Activated T-helper 2 cell treated with anti-CD3 and anti-CD28 coated beads, Interferon-gamma antibody, Interleukin-2, Interleukin-4, amounts not matched to agents 10 μg/mL and 5 μg/mL and 100 μg/mL, durations not matched to agents 14 hours and 24 hours and 36 hours (primary cell): ENCODE data around the gene FNDC7. TPM values are rescaled to one million over a fixed set of nuclear protein-coding genes. Genes with fewer than 3 reads are reported as not detected.
"Not testable (repeated sequence)": the region's sequence is repeated elsewhere in the genome, so short reads cannot be mapped to it uniquely, and the experiment has no call there.

Source experiments
- DNase-seq: peaks from one replicate; pipeline ENCODE4 v3.0.0; 2021; ENCODE audit warnings: low spot score
- H3K27ac Mint-ChIP-seq: one replicate; pipeline ENCODE4 v1.8.0; 2021; ENCODE audit warnings: mixed read lengths
- H3K27me3 Mint-ChIP-seq: one replicate; pipeline ENCODE4 v1.8.0; 2021; ENCODE audit warnings: low read depth, mixed read lengths
- H3K36me3 Mint-ChIP-seq: one replicate; pipeline ENCODE4 v1.8.0; 2021; ENCODE audit warnings: low read depth, mixed read lengths
- H3K4me1 Mint-ChIP-seq: one replicate; pipeline ENCODE4 v1.8.0; 2021; ENCODE audit warnings: low read depth, mixed read lengths
- H3K4me3 Mint-ChIP-seq: one replicate; pipeline ENCODE4 v1.8.0; 2021; ENCODE audit warnings: low read depth, mild to moderate bottlenecking, moderate library complexity, mixed read lengths
- H3K9me3 Mint-ChIP-seq: one replicate; pipeline ENCODE4 v1.8.0; 2021; ENCODE audit warnings: mixed read lengths
- intact Hi-C: fragments of 100-400 bp; cut with micrococcal nuclease; formaldehyde crosslinking; loops from one replicate; pipeline ENCODE4 v1.15.1; 2023
- total RNA-seq: library from RNA; stranded (reverse); gene quantifications from 2 replicates; pipeline ENCODE4 v1.2.3, GENCODE V29; 2022

The FNDC7 gene
- total RNA-seq, 1 donor from 2014 or later = not detected

DNA sequence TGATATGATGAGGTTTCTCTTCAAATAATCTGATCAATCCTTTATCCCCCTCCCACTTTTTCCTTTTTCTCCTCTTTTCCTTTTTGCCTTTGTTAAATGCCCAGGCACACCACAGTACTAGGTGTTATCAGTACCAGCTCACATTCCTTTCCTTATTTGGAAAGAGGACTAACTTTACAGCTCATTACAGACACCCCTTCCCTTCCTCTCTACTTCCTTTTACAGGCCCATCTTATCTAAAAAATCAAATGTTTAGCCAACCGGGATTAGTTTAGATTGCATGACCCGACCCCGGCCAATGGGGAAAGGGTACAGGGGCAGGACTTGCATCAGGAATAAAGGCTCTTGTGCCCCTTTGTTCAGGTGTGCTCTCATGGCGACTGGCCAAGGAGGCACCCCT lies 31.0 kb upstream of the FNDC7 start:
- H3K27me3 Mint-ChIP-seq, DNase-seq, H3K4me3 Mint-ChIP-seq, H3K9me3 Mint-ChIP-seq, H3K36me3 Mint-ChIP-seq, H3K27ac Mint-ChIP-seq, intact Hi-C loops: not testable (repeated sequence)
- H3K4me1 Mint-ChIP-seq = peaks cover 14% of the 10 kb centered on the region

DNA sequence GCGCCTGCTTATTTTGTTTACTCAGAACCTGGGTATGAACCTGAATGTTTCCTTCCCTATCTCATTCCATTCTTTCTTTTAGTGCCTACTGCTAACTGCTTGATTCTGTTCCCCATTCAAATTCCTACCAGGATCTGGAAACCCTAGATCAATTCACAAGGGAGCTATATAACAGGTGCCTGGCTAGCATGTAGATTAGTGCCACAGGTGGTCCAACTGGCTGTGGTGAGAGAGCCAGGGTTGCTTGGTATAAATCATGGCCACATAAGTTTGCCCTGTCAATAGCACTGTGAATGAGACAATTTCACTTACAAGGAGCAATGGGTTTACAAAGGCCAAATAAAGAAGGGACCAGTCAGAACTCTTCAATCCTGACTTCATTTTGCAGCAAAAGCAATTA lies 27.2 kb upstream of the FNDC7 start:
- no peak overlapping the region for H3K27ac Mint-ChIP-seq
- H3K4me1 Mint-ChIP-seq = peaks cover 10% of the 10 kb centered on the region
- intact Hi-C loops = no loop called here
- no peaks in the 10 kb centered on the region for H3K9me3 Mint-ChIP-seq
- H3K4me3 Mint-ChIP-seq = no peak overlapping the region
- DNase-seq = no peak
- H3K36me3 Mint-ChIP-seq = no peaks in the 10 kb centered on the region
- H3K27me3 Mint-ChIP-seq = peaks cover 9% of the 10 kb centered on the region

DNA sequence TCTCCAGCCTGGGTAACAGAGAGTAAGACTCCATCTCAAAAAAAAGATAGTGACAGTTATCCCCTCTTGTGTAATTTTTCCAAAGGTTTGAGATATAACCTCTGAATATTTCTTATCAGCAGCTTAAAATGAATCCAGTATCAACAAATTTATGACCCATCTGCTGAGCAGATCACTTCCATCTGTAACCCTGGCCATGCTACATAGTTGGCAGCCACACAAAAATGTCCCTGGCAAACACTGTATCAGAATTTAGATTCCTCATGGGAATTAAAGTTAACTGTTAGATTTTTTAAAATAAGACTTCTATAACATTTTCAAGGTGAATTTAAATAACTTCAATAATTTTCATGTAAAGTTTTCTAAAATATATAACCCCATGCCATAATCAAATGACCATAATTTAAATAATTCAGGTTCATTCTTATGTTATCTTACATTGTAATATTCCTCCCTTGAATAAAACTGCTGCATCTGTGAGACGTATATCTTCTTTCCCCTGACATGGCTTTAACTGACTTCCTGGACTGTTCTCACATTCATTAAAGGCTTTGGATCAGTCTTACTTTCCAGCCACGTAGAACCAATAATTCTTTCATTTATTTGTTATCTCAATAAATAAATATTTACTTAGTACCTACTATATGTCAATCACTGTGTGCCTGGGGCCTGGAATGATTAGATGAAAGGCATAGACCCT lies 25.9 kb upstream of the FNDC7 start:
- Mint-ChIP-seq H3K4me3 (no peak overlapping the region), H3K27ac (no peak overlapping the region), H3K36me3 (no peaks in the 10 kb centered on the region), H3K27me3 (peaks cover 9% of the 10 kb centered on the region), H3K4me1 (peaks cover 15% of the 10 kb centered on the region), H3K9me3 (no peaks in the 10 kb centered on the region)
- intact Hi-C loops = no loop called here
- DNase-seq = no peak

DNA sequence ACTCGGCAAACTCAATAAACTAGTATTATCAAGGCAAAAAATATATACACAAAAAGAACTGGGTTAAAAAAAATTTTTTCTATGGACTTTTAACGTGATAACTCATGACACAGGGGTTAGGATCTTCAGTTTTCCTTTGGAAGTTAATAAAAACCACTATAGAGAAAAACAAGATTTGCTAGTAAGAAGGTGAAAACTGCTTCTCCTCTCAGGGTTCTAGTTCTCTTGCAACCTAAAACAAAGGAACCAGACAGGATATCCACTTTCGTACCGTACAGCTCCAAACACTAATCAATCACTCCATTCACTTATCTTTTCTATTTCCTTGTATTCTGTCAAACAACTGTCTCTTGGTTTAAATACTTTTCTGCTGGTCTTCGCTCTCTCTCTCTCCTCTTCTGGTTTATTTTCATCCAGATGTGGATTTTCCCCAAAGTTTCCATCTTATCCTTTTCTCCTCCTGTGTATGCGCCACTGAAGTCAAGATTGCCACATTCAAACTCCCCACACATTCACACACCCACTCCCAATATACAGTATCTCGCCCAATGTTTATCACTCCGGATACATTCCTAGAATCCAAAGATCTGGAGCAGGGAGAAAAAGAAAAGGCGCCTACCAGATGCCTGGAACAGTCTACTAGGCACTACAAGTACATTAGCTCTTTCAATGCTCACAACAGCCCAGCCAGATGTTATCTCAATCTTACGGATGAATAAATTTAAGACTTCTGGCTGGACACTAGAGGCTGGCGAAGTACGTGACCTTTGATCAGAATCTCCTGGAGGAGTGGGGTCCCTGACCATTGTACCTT lies 21.4 kb upstream of the FNDC7 start:
- Mint-ChIP-seq H3K27ac (peak overlapping the region; percentile 99), H3K9me3 (no peaks in the 10 kb centered on the region), H3K36me3 (peaks cover 36% of the 10 kb centered on the region), H3K4me3 (peak overlapping the region; percentile 98), H3K4me1 (peaks cover 26% of the 10 kb centered on the region), H3K27me3 (peaks cover 5% of the 10 kb centered on the region)
- intact Hi-C loops = loop anchor here (5.0 to 10.0 kb wide), 4 partner anchors 183 to 479 kb away; partner anchors contain the start of genes CLCC1, ELAPOR1 and GPSM2
- no peak for DNase-seq

DNA sequence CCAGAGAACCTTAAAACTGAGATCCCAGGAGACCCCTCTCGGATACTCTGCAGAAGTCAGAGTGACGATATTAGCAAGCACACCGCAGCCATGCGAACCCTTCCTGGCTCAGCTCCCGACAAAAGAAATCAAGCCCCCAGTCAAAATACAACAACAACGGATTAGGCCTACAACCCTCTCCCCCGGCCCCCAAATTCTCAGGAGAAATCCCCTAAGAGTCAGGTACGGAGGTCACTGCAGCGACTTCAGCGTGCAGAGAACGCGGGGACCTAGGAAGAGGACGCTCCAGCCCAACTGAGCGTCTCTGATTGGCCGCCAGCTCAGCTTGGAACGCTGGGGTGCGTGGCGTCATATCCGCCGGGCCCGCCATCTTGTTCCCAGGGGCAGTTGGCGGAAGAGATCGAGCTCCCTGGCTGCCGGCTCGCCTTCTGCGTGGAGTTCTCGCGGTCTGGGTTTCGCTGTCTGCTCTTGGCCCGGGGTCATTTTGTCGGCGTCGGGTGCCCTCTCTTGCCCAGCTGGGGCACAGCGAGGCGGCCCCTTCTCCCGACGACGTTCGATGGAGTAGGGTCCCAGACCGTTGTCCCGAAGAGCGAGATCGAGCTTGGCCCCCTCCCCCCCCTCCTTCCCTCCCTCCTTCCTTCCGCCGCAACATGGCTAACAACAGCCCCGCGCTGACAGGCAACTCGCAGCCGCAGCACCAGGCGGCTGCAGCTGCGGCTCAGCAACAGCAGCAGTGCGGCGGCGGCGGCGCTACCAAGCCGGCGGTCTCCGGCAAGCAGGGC lies 20.6 kb upstream of the FNDC7 start, which contains the start of gene PRPF38B:
Gene PRPF38B (plus strand): TSS at position 369 of the 782 bp plus-strand sequence. CDS start 282 bp downstream, at position 651.
- intact Hi-C loops = loop anchor here (1.0 to 10.0 kb wide), 11 partner anchors 12 to 480 kb away; partner anchors contain the start of genes CLCC1, ELAPOR1, GPSM2 and HENMT1
- peak within 1 kb of the TSS; percentile 99 for H3K27ac Mint-ChIP-seq
- no peaks in the 10 kb centered on the region for H3K9me3 Mint-ChIP-seq
- peak; percentile 93 for DNase-seq
- H3K4me1 Mint-ChIP-seq = peaks cover 30% of the 10 kb centered on the region
- peaks cover 5% of the 10 kb centered on the region for H3K27me3 Mint-ChIP-seq
- peaks cover 44% of the 10 kb centered on the region for H3K36me3 Mint-ChIP-seq
- peak within 1 kb of the TSS; percentile 98 for H3K4me3 Mint-ChIP-seq

DNA sequence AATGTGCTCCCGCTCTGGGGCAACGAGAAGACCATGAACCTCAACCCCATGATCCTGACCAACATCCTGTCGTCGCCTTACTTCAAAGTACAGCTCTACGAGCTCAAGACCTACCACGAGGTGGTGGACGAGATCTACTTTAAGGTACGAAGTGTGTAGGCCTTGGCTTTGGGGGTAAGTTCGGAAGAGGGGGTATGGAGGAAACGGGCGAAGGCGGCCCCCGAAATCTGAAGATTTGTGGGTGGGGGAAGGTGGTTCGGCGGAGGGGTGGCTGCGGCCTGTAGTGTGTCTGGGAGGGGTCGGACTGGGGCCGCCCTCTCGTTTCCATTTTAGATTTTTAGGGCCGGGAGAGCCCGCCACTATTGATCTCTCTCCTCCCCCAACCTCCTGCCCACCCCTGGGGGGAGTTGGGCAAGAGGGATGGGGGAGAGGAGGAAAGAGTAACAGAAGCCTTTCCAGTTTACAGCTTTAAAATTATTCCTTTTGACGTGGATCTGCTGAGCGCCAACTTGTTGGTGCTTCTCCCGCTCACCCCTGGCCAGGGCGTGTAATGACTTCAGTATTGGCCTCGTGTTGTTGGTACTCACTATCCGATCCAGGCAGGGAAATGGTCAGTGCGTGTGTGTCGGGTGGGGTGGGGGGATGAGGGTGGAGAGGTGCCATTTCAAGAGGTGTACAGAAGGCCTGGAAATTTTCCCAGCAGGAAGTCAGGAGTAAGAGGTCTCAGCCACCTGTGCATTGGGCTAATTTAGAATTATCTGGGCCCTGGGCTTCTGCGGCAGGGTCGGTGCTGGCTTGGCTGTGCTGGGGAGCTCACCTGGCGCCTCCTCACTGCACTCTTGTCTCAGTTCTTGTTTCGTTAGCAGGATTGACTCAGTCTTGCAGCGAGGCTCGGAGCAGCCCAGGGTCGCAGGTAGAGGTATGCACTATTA lies 19.7 kb upstream of the FNDC7 start:
- intact Hi-C loops = loop anchor here (1.0 to 10.0 kb wide), 11 partner anchors 11 to 481 kb away; partner anchors contain the start of genes CLCC1, ELAPOR1, GPSM2 and HENMT1

DNA sequence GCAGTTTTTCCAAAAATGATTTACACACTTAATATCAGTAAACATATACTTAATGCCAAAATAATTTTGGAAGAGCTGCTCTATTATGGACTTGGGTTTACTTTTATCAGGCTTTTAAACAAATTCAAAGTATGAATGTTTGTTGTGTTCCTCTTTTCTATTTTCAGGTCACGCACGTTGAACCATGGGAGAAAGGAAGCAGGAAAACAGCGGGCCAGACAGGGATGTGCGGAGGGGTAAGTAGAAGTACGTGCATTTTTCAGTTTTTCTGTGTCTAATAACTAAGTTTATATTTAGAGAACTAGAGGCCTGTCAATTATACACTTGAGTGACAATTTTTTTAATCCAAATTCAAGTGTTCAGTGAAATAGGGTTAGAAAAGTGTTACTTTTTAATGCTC lies 17.2 kb upstream of the FNDC7 start:
- Mint-ChIP-seq H3K4me3 (peak overlapping the region; percentile 81), H3K4me1 (peaks cover 53% of the 10 kb centered on the region), H3K36me3 (peaks cover 78% of the 10 kb centered on the region), H3K9me3 (no peaks in the 10 kb centered on the region), H3K27ac (peak overlapping the region; percentile 58), H3K27me3 (no peaks in the 10 kb centered on the region)
- DNase-seq = no peak
- intact Hi-C loops = loop anchor here (10.0 kb wide), 1 partner anchor 179 kb away; the partner anchor contains the start of gene GPSM2

More for the DNA sequence above, 19.7 kb upstream of the FNDC7 start:
- peaks cover 5% of the 10 kb centered on the region for H3K27me3 Mint-ChIP-seq
- no peaks in the 10 kb centered on the region for H3K9me3 Mint-ChIP-seq
- H3K4me1 Mint-ChIP-seq = peaks cover 36% of the 10 kb centered on the region
- H3K4me3 Mint-ChIP-seq = peak overlapping the region; percentile 98
- peak overlapping the region; percentile 99 for H3K27ac Mint-ChIP-seq
- peaks cover 52% of the 10 kb centered on the region for H3K36me3 Mint-ChIP-seq
- DNase-seq = peak; percentile 77

DNA sequence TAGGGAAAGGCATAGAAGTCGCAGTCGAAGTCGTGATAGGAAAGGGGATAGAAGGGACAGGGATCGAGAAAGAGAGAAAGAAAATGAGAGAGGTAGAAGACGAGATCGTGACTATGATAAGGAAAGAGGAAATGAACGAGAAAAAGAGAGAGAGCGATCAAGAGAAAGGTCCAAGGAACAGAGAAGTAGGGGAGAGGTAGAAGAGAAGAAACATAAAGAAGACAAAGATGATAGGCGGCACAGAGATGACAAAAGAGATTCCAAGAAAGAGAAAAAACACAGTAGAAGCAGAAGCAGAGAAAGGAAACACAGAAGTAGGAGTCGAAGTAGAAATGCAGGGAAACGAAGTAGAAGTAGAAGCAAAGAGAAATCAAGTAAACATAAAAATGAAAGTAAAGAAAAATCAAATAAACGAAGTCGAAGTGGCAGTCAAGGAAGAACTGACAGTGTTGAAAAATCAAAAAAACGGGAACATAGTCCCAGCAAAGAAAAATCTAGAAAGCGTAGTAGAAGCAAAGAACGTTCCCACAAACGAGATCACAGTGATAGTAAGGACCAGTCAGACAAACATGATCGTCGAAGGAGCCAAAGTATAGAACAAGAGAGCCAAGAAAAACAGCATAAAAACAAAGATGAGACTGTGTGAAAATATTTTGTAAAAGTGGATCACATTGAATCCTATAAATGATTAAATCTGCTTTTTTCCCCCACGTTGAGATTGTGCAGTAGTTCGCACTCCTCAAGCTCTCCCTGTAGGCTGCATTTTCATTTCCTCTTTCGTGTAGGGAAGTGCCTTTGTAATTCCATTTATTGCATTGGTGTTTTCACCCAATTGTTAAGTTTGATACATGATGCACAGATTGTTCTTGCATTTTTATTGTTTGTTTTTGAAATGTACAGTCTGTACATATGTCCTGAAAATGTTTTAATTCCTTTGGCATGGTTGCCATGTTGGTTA lies 13.1 kb upstream of the FNDC7 start:
- Mint-ChIP-seq H3K27ac (peak overlapping the region; percentile 61), H3K4me3 (peak overlapping the region; percentile 66), H3K36me3 (peaks cover 75% of the 10 kb centered on the region), H3K9me3 (no peaks in the 10 kb centered on the region), H3K4me1 (peaks cover 52% of the 10 kb centered on the region), H3K27me3 (no peaks in the 10 kb centered on the region)
- intact Hi-C loops = loop anchor here (10.0 kb wide), 1 partner anchor 175 kb away; the partner anchor contains the start of gene GPSM2
- no peak for DNase-seq

DNA sequence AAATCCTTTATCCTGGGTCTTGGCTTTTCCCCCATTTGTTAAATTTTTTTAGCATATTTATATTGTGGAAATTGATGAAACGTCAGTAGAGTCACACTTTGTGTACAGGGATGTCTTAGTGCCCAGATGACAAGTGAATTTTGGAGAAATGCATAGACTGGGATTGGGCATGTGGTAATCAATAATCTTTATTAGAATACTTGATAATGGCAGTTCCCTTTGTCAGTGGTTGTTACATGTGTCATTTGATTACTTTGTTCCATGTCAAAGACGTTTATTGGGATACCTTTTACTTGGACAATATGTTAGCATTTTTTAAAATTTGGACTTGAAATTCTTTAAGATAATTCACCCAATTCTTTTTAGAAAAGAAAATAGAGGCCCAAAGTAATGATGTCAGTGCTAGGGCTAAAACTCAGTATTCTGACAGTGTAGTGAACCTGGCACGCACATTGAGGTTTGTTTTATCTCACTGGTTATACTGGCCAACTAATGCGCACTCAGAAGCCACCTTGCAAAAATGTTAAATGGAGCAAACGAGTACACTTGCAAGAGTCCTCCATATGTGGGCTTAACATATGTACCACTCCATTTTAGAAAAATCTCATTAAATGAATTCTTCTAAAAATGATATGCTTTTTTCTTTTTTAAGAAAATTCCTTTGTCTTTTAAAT lies 11.4 kb upstream of the FNDC7 start:
- Mint-ChIP-seq H3K9me3 (no peaks in the 10 kb centered on the region), H3K27me3 (no peaks in the 10 kb centered on the region), H3K36me3 (peaks cover 62% of the 10 kb centered on the region), H3K4me1 (peaks cover 49% of the 10 kb centered on the region), H3K4me3 (no peak overlapping the region), H3K27ac (no peak overlapping the region)
- intact Hi-C loops = no loop called here
- no peak for DNase-seq

DNA sequence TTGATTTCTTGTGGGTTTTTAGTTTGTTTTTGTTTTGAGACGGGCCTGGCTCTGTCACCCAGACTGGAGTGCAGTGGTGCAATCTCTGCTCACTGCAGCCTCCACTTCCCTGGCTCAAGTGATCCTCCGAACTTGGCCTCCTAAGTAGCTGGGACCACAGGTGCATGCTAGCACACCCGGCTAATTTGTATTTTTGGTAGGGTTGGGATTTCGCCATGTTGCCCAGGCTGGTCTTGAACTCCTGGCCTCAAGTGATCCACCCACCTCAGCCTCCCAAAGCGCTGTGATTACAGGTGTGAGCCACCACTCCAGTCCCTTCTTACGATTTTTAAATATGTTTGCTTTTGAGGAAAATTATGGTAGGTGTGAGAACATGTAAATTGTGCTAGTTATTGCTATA lies 10.6 kb upstream of the FNDC7 start:
- H3K36me3 Mint-ChIP-seq = peaks cover 54% of the 10 kb centered on the region
- intact Hi-C loops, DNase-seq, H3K27me3 Mint-ChIP-seq, H3K9me3 Mint-ChIP-seq, H3K4me3 Mint-ChIP-seq: not testable (repeated sequence)
- H3K4me1 Mint-ChIP-seq = peaks cover 45% of the 10 kb centered on the region
- H3K27ac Mint-ChIP-seq = peak overlapping the region; percentile 14
